MM.1S (cell line): Measurements from ENCODE around the gene FCER1G.

ENCODE experiments used
- DNase-seq: peaks from one replicate; pipeline ENCODE4 v3.0.0-alpha.2; 2015
- H2AFZ ChIP-seq: fragments of 300-600 bp; sonication (generic); 2 replicates; pipeline ENCODE4 v1.6.0; 2016; ENCODE audit warnings: antibody characterized with exemption, low read length
- H3F3A ChIP-seq: fragments of 300-600 bp; sonication (generic); 2 replicates; pipeline ENCODE4 v1.6.1; 2016; ENCODE audit warnings: mild to moderate bottlenecking, antibody characterized with exemption, low read length, moderate library complexity, mixed read lengths; ENCODE audit not compliant: insufficient read depth
- H3K27ac ChIP-seq: fragments of 300-600 bp; sonication (generic); 2 replicates; pipeline ENCODE4 v1.5.1; 2016; ENCODE audit warnings: mild to moderate bottlenecking, low read length
- H3K27me3 ChIP-seq: fragments of 300-600 bp; sonication (generic); replicated peaks from 2 replicates; pipeline ENCODE4 v1.6.0; 2016; ENCODE audit warnings: low read length; ENCODE audit not compliant: insufficient read depth
- H3K36me3 ChIP-seq: fragments of 300-600 bp; sonication (generic); replicated peaks from 2 replicates; pipeline ENCODE4 v1.6.1; 2016; ENCODE audit warnings: mild to moderate bottlenecking, low read length, mixed read lengths; ENCODE audit not compliant: insufficient read depth
- H3K4me1 ChIP-seq: fragments of 300-600 bp; sonication (generic); 2 replicates; pipeline ENCODE4 v1.6.1; 2016; ENCODE audit warnings: low read length, mixed read lengths
- H3K4me2 ChIP-seq: fragments of 300-600 bp; sonication (generic); 2 replicates; pipeline ENCODE4 v1.6.0; 2016; ENCODE audit warnings: low read depth, low read length
- H3K4me3 ChIP-seq: fragments of 300-600 bp; sonication (generic); 2 replicates; pipeline ENCODE4 v1.5.1; 2016; ENCODE audit warnings: low read length, mixed read lengths
- H3K79me2 ChIP-seq: fragments of 300-600 bp; sonication (generic); 2 replicates; pipeline ENCODE4 v1.6.1; 2016; ENCODE audit warnings: mixed run types, low read length, mixed read lengths
- H3K9ac ChIP-seq: fragments of 300-600 bp; sonication (generic); 2 replicates; pipeline ENCODE4 v1.6.1; 2016; ENCODE audit warnings: low read length, mixed read lengths
- H3K9me2 ChIP-seq: fragments of 300-600 bp; sonication (generic); replicated peaks from 2 replicates; pipeline ENCODE4 v1.6.1; 2016; ENCODE audit warnings: mild to moderate bottlenecking, low read length, mixed read lengths; ENCODE audit not compliant: insufficient read depth
- H3K9me3 ChIP-seq: fragments of 300-600 bp; sonication (generic); replicated peaks from 2 replicates; pipeline ENCODE4 v1.6.1; 2016; ENCODE audit warnings: mild to moderate bottlenecking, low read length, mixed read lengths; ENCODE audit not compliant: insufficient read depth
- H4K20me1 ChIP-seq: fragments of 300-600 bp; sonication (generic); 2 replicates; pipeline ENCODE4 v1.6.1; 2016; ENCODE audit warnings: mild to moderate bottlenecking, low read length, moderate library complexity, mixed read lengths; ENCODE audit not compliant: insufficient read depth
- EZH2 ChIP-seq: fragments of 300-600 bp; sonication (generic); optimal IDR thresholded peaks from 2 replicates; pipeline ENCODE3; 2017; ENCODE audit warnings: low read depth, mild to moderate bottlenecking, antibody characterized with exemption, low read length, mixed read lengths
- EZH2phosphoT487 ChIP-seq: fragments of 300-600 bp; sonication (generic); IDR thresholded peaks from 2 replicates; pipeline ENCODE4 v1.6.1; 2018; ENCODE audit warnings: antibody characterized with exemption, low read length
- TF ChIP-seq, protein P1 (sequence below): fragments of 300-600 bp; sonication (generic); IDR thresholded peaks from 2 replicates; pipeline ENCODE4 v1.5.1; 2016; ENCODE audit warnings: antibody characterized with exemption, low read length, mixed read lengths

The FCER1G gene

DNA sequence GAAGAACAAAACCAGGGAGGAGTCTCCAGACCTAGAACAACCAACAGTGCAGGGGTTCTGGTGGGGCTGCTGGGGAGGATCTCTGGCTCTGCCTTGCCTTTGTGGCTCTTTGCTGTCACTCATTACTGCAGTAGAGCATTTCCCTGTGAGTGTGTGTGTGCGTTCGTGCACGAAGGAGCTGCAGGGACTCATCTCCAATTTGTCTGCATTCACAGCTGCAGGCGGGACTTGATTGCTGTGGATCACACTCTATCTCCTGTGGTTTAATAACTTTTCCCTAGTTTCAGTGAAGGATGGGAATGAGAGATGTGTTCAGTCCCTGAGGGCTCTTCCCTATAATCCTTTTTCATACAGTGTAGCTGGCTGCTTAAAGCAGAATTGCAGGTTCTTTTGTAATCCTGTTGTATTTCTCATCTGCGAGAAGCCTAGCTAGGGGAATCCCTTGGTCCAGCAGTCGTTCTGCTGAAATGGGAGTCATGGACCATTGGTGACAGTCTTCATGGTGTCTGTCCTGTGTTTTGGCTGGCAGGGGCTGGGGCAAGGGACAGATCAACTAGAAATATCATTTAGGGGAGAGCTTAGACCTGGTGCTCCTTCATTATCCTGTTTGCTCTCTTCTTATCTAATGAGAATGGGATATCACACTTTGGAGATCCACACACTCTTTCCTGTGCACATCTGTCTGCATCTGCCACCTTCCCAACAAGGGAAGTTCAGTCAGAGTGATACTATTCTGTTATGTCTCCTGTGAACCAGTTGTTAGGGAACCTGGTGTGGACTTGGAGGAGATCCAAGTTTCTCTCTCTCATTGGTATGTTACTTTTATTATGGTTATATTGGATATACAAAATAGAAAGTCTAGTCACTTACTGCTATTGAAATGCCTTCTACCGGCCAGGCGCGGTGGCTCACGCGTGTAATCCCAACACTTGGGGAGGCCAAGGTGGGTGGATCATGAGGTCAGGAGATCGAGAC, 46.5 kb downstream of the FCER1G start:
- Histone ChIP-seq H3K4me3 (no peak overlapping the region), H3K9ac (no peak overlapping the region), H3K27ac (no peak overlapping the region), H3K4me1 (peaks cover 14% of the 10 kb centered on the region), H3F3A (no peaks in the 10 kb centered on the region), H2AFZ (peak overlapping the region; percentile 18; the same call in 1 of the 2 replicates), H4K20me1 (no peaks in the 10 kb centered on the region), H3K4me2 (peak overlapping the region; percentile 10; the same call in 1 of the 2 replicates), H3K36me3 (no peaks in the 10 kb centered on the region), H3K9me2 (no peaks in the 10 kb centered on the region), H3K79me2 (no peaks in the 10 kb centered on the region), H3K27me3 (peaks cover 4% of the 10 kb centered on the region; the same call in 1 of the 2 replicates), H3K9me3 (no peaks in the 10 kb centered on the region)
- no peak for TF ChIP-seq EZH2phosphoT487
- TF ChIP-seq, protein P1, sequence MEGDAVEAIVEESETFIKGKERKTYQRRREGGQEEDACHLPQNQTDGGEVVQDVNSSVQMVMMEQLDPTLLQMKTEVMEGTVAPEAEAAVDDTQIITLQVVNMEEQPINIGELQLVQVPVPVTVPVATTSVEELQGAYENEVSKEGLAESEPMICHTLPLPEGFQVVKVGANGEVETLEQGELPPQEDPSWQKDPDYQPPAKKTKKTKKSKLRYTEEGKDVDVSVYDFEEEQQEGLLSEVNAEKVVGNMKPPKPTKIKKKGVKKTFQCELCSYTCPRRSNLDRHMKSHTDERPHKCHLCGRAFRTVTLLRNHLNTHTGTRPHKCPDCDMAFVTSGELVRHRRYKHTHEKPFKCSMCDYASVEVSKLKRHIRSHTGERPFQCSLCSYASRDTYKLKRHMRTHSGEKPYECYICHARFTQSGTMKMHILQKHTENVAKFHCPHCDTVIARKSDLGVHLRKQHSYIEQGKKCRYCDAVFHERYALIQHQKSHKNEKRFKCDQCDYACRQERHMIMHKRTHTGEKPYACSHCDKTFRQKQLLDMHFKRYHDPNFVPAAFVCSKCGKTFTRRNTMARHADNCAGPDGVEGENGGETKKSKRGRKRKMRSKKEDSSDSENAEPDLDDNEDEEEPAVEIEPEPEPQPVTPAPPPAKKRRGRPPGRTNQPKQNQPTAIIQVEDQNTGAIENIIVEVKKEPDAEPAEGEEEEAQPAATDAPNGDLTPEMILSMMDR: no peak
- TF ChIP-seq EZH2: no peak
- DNase-seq: no peak

GRCh38 chr1:161265305-161265704, 50.2 kb downstream of the FCER1G start:
- Histone ChIP-seq H4K20me1 (no peaks in the 10 kb centered on the region), H3K27ac (no peak overlapping the region), H3K9ac (no peak overlapping the region), H3K27me3 (no peaks in the 10 kb centered on the region), H3K4me1 (peaks cover 24% of the 10 kb centered on the region), H3K9me3 (no peaks in the 10 kb centered on the region), H3K36me3 (no peaks in the 10 kb centered on the region), H3F3A (no peaks in the 10 kb centered on the region), H3K4me3 (no peak overlapping the region), H2AFZ (no peak overlapping the region), H3K79me2 (no peaks in the 10 kb centered on the region), H3K9me2 (no peaks in the 10 kb centered on the region), H3K4me2 (no peak overlapping the region)
- TF ChIP-seq, protein P1: no peak
- TF ChIP-seq EZH2 (no peak), EZH2phosphoT487 (no peak)
- DNase-seq: no peak

DNA sequence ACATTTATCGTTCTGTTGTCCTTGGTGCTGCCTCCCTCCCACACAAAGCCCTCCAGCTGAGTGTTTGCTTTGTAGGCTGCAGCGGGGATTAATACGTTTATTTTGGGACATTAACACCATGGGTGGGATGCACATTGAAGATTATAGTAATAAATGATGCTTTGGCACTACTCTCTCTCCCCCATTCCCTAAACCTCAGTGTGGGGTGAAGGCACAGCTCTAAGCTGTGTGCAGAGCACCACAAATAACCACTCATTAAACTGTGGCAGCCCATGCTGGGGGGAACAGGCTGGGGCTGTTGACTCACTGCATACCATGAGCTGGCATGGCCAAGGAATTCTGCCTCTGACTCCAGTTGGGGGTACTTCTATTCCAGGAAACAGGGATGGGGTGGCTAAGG, 51.1 kb downstream of the FCER1G start:
- TF ChIP-seq EZH2phosphoT487 (no peak), EZH2 (no peak)
- TF ChIP-seq, protein P1: no peak
- no peak overlapping the region for H3K4me3 ChIP-seq
- no peaks in the 10 kb centered on the region for H4K20me1 ChIP-seq
- no peak overlapping the region for H3K27ac ChIP-seq
- no peaks in the 10 kb centered on the region for H3K36me3 ChIP-seq
- H3K4me2 ChIP-seq: no peak overlapping the region
- H3K27me3 ChIP-seq: no peaks in the 10 kb centered on the region
- H3K4me1 ChIP-seq: peaks cover 15% of the 10 kb centered on the region
- no peaks in the 10 kb centered on the region for H3K79me2 ChIP-seq
- H3K9me3 ChIP-seq: no peaks in the 10 kb centered on the region
- no peak overlapping the region for H2AFZ ChIP-seq
- H3K9me2 ChIP-seq: no peaks in the 10 kb centered on the region
- DNase-seq: no peak
- no peak overlapping the region for H3K9ac ChIP-seq
- no peaks in the 10 kb centered on the region for H3F3A ChIP-seq
